ENCODE measurements around the gene DOCK2.

Gene DOCK2

DNA sequence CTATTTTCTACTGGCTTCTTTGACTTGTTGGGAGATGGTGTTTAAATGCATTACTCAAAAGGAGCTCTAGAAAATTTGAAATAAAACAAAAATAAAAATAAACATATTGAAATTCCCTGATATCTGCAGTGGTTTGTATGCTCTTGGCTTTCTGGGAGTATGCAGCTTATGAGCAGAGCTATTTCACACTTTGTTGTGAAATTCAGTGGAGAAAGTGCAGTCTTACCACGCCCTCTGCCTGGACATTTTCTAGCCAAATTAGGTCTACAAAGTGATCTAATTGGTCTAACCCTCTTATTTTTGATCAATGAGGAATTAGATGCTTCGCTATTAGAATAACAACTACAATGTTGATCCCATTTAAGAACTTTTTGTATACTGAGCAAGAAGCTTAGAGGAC, 276.4 kb downstream of the DOCK2 start:
- peaks cover 0 to 2% of the 10 kb centered on the region in 2 donors for H3K27me3 ChIP-seq (ENCODE audit: control insufficient read depth in 1 of 2, insufficient read depth in 2 of 2, low read length in 2 of 2)
- no peak overlapping the region for H3K27ac ChIP-seq (ENCODE audit: low read length)
- H3K9me3 ChIP-seq (ENCODE audit: control insufficient read depth in 2 of 2, low read length in 2 of 2), result no peaks in the 10 kb centered on the region
- H3K4me3 ChIP-seq (ENCODE audit: low read length in 2 of 2), result no peak overlapping the region
- no peak overlapping the region for H3K9ac ChIP-seq (ENCODE audit: low read length in 2 of 2)
- no peaks in the 10 kb centered on the region for H3K36me3 ChIP-seq (ENCODE audit: control insufficient read depth in 2 of 2, insufficient read depth in 2 of 2, low read length in 2 of 2)
- no peaks in the 10 kb centered on the region for H3K4me1 ChIP-seq (ENCODE audit: control insufficient read depth, insufficient read depth, low read length)

DNA sequence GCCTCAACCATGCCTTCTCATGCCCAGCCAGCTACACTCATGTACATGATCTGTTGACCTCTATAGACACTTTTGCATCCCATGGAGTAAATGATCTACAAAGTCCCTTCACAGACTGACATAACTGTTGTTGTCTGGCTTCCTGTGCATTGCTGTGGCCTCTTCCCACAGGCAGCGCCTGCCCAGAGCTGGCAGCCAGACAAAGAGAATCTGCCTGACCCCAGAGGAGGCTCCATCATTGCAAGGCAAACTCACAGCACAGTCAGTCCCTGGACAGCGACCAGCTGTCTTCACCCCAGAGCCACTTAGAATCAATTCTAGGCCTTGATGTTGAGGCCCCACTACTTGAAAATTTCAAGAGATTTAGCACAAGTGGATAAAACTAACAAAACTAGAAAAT, 277.7 kb downstream of the DOCK2 start:
- Histone ChIP-seq H3K27ac (ENCODE audit: low read length) (no peak overlapping the region), H3K27me3 (ENCODE audit: control insufficient read depth in 1 of 2, insufficient read depth in 2 of 2, low read length in 2 of 2) (peaks cover 0 to 2% of the 10 kb centered on the region in 2 donors), H3K9me3 (ENCODE audit: control insufficient read depth in 2 of 2, low read length in 2 of 2) (no peaks in the 10 kb centered on the region), H3K9ac (ENCODE audit: low read length in 2 of 2) (no peak overlapping the region), H3K36me3 (ENCODE audit: control insufficient read depth in 2 of 2, insufficient read depth in 2 of 2, low read length in 2 of 2) (no peaks in the 10 kb centered on the region), H3K4me3 (ENCODE audit: low read length in 2 of 2) (no peak overlapping the region), H3K4me1 (ENCODE audit: control insufficient read depth, insufficient read depth, low read length) (no peaks in the 10 kb centered on the region)

GRCh38 chr5:169917500-169917899, 280.4 kb downstream of the DOCK2 start:
- H3K9me3 ChIP-seq (ENCODE audit: control insufficient read depth in 2 of 2, low read length in 2 of 2), result no peaks in the 10 kb centered on the region

DNA sequence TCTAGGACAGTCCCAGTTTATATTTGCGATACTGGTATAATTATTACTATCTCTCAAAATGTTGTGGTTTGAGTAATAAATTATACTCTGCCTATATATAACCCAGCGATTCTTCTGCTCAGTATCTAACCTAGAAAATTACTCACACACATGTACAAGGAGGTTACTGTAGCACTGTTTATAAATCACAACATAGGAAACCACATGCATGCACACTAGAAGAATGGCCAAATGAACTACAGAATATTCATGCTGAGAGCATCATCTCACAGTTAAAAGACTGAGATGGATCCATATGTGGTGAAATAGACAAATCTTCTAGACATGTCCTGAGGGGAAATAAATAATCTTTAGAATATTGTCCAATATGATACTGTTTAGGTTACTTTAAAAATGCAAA, 281.2 kb downstream of the DOCK2 start:
- Histone ChIP-seq H3K9ac (ENCODE audit: low read length in 2 of 2) (no peak overlapping the region), H3K4me3 (ENCODE audit: low read length in 2 of 2) (no peak overlapping the region), H3K36me3 (ENCODE audit: control insufficient read depth in 2 of 2, insufficient read depth in 2 of 2, low read length in 2 of 2) (no peaks in the 10 kb centered on the region), H3K27ac (ENCODE audit: low read length) (no peak overlapping the region), H3K27me3 (ENCODE audit: control insufficient read depth in 1 of 2, insufficient read depth in 2 of 2, low read length in 2 of 2) (no peaks in the 10 kb centered on the region), H3K4me1 (ENCODE audit: control insufficient read depth, insufficient read depth, low read length) (no peaks in the 10 kb centered on the region), H3K9me3 (ENCODE audit: control insufficient read depth in 2 of 2, low read length in 2 of 2) (no peaks in the 10 kb centered on the region)

More at GRCh38 chr5:169917500-169917899, 280.4 kb downstream of the DOCK2 start:
- Histone ChIP-seq H3K4me3 (ENCODE audit: low read length in 2 of 2) (no peak overlapping the region), H3K27ac (ENCODE audit: low read length) (no peak overlapping the region), H3K36me3 (ENCODE audit: control insufficient read depth in 2 of 2, insufficient read depth in 2 of 2, low read length in 2 of 2) (no peaks in the 10 kb centered on the region), H3K27me3 (ENCODE audit: control insufficient read depth in 1 of 2, insufficient read depth in 2 of 2, low read length in 2 of 2) (no peaks in the 10 kb centered on the region), H3K4me1 (ENCODE audit: control insufficient read depth, insufficient read depth, low read length) (no peaks in the 10 kb centered on the region), H3K9ac (ENCODE audit: low read length in 2 of 2) (no peak overlapping the region)

- Histone ChIP-seq H3K4me1 (ENCODE audit: control insufficient read depth, insufficient read depth, low read length) (no peaks in the 10 kb centered on the region), H3K36me3 (ENCODE audit: control insufficient read depth in 2 of 2, insufficient read depth in 2 of 2, low read length in 2 of 2) (no peaks in the 10 kb centered on the region), H3K27me3 (ENCODE audit: control insufficient read depth in 1 of 2, insufficient read depth in 2 of 2, low read length in 2 of 2) (no peaks in the 10 kb centered on the region), H3K4me3 (ENCODE audit: low read length in 2 of 2) (no peak overlapping the region), H3K27ac (ENCODE audit: low read length) (no peak overlapping the region), H3K9ac (ENCODE audit: low read length in 2 of 2) (no peak overlapping the region), H3K9me3 (ENCODE audit: control insufficient read depth in 2 of 2, low read length in 2 of 2) (no peaks in the 10 kb centered on the region)
These were observed 283.4 kb downstream of the DOCK2 start for GRCh38 chr5:169920474-169920873.

DNA sequence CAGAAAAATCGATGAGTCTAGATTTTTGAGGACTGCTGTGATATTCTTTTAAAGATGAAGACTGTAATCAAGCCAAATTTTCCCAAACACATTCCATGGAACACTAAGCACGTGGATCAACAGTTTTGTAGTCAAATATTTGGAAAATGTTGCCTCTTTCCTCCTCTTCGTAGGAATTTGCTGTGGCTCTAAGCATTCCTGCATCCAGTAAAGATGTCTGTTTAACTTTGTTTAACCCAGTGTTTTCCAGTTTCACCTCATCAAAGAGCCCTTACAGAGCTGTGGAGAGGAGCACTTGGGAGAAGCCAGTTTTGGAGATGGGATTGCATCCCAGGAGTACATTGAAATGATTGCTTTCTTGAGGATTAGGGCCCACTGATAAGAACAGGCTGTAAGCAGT, 284.3 kb downstream of the DOCK2 start:
- no peaks in the 10 kb centered on the region for H3K27me3 ChIP-seq (ENCODE audit: control insufficient read depth in 1 of 2, insufficient read depth in 2 of 2, low read length in 2 of 2)
- no peaks in the 10 kb centered on the region for H3K36me3 ChIP-seq (ENCODE audit: control insufficient read depth in 2 of 2, insufficient read depth in 2 of 2, low read length in 2 of 2)
- no peak overlapping the region for H3K4me3 ChIP-seq (ENCODE audit: low read length in 2 of 2)
- H3K4me1 ChIP-seq (ENCODE audit: control insufficient read depth, insufficient read depth, low read length), result no peaks in the 10 kb centered on the region
- H3K9ac ChIP-seq (ENCODE audit: low read length in 2 of 2), result no peak overlapping the region
- H3K27ac ChIP-seq (ENCODE audit: low read length), result no peak overlapping the region
- no peaks in the 10 kb centered on the region for H3K9me3 ChIP-seq (ENCODE audit: control insufficient read depth in 2 of 2, low read length in 2 of 2)

DNA sequence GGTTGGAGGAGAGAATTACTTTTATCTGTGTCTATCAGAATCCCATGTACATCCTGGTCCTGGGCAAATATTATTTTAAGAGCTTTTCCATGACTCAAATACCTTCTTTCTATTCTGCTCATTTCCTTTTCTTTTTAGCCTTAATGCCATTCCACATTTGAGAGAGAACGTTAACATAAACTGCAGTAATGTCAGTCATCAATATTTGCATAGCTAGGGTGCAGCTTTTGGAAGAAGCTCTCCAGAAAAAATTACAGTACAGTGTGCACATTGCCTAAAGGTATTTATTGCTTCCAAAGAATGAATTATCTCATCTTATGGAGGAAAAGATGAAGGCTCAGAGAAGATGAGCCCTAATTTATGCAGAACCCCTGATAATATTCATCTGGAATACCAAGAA, 284.9 kb downstream of the DOCK2 start:
- H3K36me3 ChIP-seq (ENCODE audit: control insufficient read depth in 2 of 2, insufficient read depth in 2 of 2, low read length in 2 of 2), result no peaks in the 10 kb centered on the region
- no peak overlapping the region for H3K9ac ChIP-seq (ENCODE audit: low read length in 2 of 2)
- H3K4me3 ChIP-seq (ENCODE audit: low read length in 2 of 2), result no peak overlapping the region
- no peaks in the 10 kb centered on the region for H3K4me1 ChIP-seq (ENCODE audit: control insufficient read depth, insufficient read depth, low read length)
- H3K9me3 ChIP-seq (ENCODE audit: control insufficient read depth in 2 of 2, low read length in 2 of 2), result no peaks in the 10 kb centered on the region
- no peaks in the 10 kb centered on the region for H3K27me3 ChIP-seq (ENCODE audit: control insufficient read depth in 1 of 2, insufficient read depth in 2 of 2, low read length in 2 of 2)
- no peak overlapping the region for H3K27ac ChIP-seq (ENCODE audit: low read length)

- no peaks in the 10 kb centered on the region for H3K36me3 ChIP-seq (ENCODE audit: control insufficient read depth in 2 of 2, insufficient read depth in 2 of 2, low read length in 2 of 2)
- no peak overlapping the region for H3K27ac ChIP-seq (ENCODE audit: low read length)
- no peaks in the 10 kb centered on the region for H3K27me3 ChIP-seq (ENCODE audit: control insufficient read depth in 1 of 2, insufficient read depth in 2 of 2, low read length in 2 of 2)
- no peaks in the 10 kb centered on the region for H3K4me1 ChIP-seq (ENCODE audit: control insufficient read depth, insufficient read depth, low read length)
- no peak overlapping the region for H3K9ac ChIP-seq (ENCODE audit: low read length in 2 of 2)
- no peak overlapping the region for H3K4me3 ChIP-seq (ENCODE audit: low read length in 2 of 2)
- H3K9me3 ChIP-seq (ENCODE audit: control insufficient read depth in 2 of 2, low read length in 2 of 2), result no peaks in the 10 kb centered on the region
These were observed 285.4 kb downstream of the DOCK2 start for GRCh38 chr5:169922474-169922873.

DNA sequence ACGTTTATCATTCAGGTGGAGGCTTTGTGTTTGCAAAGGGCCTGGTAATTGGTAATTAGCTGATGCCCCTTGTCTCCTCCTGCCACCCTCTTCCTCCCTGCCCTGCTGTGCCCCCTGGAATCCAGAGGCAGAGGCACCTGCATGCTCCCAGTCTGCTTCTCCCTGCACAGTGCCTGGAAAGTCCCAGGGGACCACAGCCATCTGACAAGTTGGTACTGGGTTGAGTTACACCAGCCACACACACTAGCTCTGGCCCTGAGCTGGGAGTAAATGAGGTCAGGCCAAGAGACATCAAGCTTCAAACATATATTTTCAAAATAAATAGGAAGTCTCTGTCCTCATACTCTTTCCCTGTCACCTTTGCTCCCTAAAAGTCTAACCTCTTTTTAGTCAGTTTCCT, 286.9 kb downstream of the DOCK2 start:
- Histone ChIP-seq H3K9ac (ENCODE audit: low read length in 2 of 2) (no peak overlapping the region), H3K4me1 (ENCODE audit: control insufficient read depth, insufficient read depth, low read length) (no peaks in the 10 kb centered on the region), H3K27ac (ENCODE audit: low read length) (no peak overlapping the region), H3K9me3 (ENCODE audit: control insufficient read depth in 2 of 2, low read length in 2 of 2) (no peaks in the 10 kb centered on the region), H3K4me3 (ENCODE audit: low read length in 2 of 2) (no peak overlapping the region), H3K36me3 (ENCODE audit: control insufficient read depth in 2 of 2, insufficient read depth in 2 of 2, low read length in 2 of 2) (no peaks in the 10 kb centered on the region), H3K27me3 (ENCODE audit: control insufficient read depth in 1 of 2, insufficient read depth in 2 of 2, low read length in 2 of 2) (no peaks in the 10 kb centered on the region)

- no peaks in the 10 kb centered on the region for H3K36me3 ChIP-seq (ENCODE audit: control insufficient read depth in 2 of 2, insufficient read depth in 2 of 2, low read length in 2 of 2)
- H3K27ac ChIP-seq (ENCODE audit: low read length), result no peak overlapping the region
- H3K9me3 ChIP-seq (ENCODE audit: control insufficient read depth in 2 of 2, low read length in 2 of 2), result no peaks in the 10 kb centered on the region
- H3K27me3 ChIP-seq (ENCODE audit: control insufficient read depth in 1 of 2, insufficient read depth in 2 of 2, low read length in 2 of 2), result peaks cover 0 to 8% of the 10 kb centered on the region in 2 donors
- H3K9ac ChIP-seq (ENCODE audit: low read length in 2 of 2), result no peak overlapping the region
- H3K4me3 ChIP-seq (ENCODE audit: low read length in 2 of 2), result no peak overlapping the region
- H3K4me1 ChIP-seq (ENCODE audit: control insufficient read depth, insufficient read depth, low read length), result no peaks in the 10 kb centered on the region
These were observed 296.1 kb downstream of the DOCK2 start for GRCh38 chr5:169933127-169933526.

GRCh38 chr5:169933616-169934015, 296.5 kb downstream of the DOCK2 start:
- H3K27me3 ChIP-seq (ENCODE audit: control insufficient read depth in 1 of 2, insufficient read depth in 2 of 2, low read length in 2 of 2), result peaks cover 0 to 8% of the 10 kb centered on the region in 2 donors
- no peaks in the 10 kb centered on the region for H3K36me3 ChIP-seq (ENCODE audit: control insufficient read depth in 2 of 2, insufficient read depth in 2 of 2, low read length in 2 of 2)
- H3K9ac ChIP-seq (ENCODE audit: low read length in 2 of 2), result no peak overlapping the region
- H3K4me3 ChIP-seq (ENCODE audit: low read length in 2 of 2), result no peak overlapping the region
- H3K4me1 ChIP-seq (ENCODE audit: control insufficient read depth, insufficient read depth, low read length), result no peaks in the 10 kb centered on the region
- H3K9me3 ChIP-seq (ENCODE audit: control insufficient read depth in 2 of 2, low read length in 2 of 2), result no peaks in the 10 kb centered on the region
- no peak overlapping the region for H3K27ac ChIP-seq (ENCODE audit: low read length)

Data from stomach smooth muscle (tissue), 2 donors.